ENCODE results near the gene LCN2. TPM values are rescaled to one million over a fixed set of nuclear protein-coding genes. Genes with fewer than 3 reads are reported as not detected.

LCN2 gene
- total RNA-seq, 1 experiment from 2014 or later = 153 TPM

DNA sequence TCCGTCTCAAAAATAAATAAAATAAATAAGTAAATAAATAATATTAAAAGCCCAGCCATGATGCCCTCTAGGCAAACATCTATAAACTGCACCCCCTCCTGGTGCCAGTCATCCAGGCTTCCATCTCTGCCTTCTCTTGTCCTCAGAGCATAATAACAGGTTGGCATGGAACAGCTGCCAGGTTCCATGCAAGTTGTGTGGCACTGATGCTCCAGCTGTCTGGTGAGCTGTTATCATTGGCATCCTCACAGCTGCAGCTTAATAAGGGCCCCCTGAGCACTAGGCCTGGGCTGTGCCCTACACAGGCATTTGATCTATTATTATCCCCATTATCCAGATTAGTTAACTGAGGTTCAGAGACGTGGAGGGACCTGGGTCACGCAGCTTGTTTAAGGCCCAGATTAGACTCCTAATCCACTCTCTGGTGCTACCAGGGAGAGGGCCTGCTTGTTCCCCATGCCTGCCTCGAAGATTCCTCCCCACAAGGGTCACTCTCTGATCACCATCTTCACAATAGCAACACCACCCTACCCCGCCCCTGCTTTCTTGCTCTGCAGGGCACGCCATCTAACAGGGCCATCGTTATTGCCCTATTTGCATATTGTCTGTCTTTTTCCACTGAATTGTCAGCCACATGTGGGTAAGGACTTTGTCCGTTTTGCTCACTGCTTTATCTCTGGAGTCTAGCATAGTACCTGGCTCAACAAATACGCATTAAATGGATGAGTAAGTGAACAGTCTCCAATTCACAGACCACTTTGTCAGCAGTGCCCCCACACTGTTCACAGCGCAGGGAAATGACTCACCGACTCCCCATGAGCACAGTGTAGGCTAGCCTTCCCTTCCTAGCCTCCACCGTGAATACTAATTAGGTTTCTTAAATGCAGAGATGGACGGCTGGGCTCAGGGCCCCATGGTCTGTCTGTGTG lies 52.5 kb downstream of the LCN2 start:
- Histone ChIP-seq H3F3A (ENCODE audit: low read length, unreplicated experiment) (no peaks in the 10 kb centered on the region), H3K36me3 (ENCODE audit: low read depth, low read length) (no peaks in the 10 kb centered on the region), H3K9me2 (replicated peaks; ENCODE audit: low read length) (no peaks in the 10 kb centered on the region), H4K20me1 (ENCODE audit: low read length) (no peaks in the 10 kb centered on the region), H3K27ac (ENCODE audit: low read length) (no peak overlapping the region), H3K27me3 (ENCODE audit: low read length) (no peaks in the 10 kb centered on the region), H3K9me3 (ENCODE audit: low read length) (no peaks in the 10 kb centered on the region), H3K4me1 (ENCODE audit: insufficient read depth, low read length) (peaks cover 5% of the 10 kb centered on the region; the same call in 1 of the 2 replicates), H3K4me2 (ENCODE audit: low read length) (no peak overlapping the region), H3K79me2 (ENCODE audit: low read length) (peaks cover 12% of the 10 kb centered on the region; the same call in 1 of the 2 replicates), H2AFZ (ENCODE audit: low read length) (no peak overlapping the region), H3K4me3 (ENCODE audit: low read length) (no peak overlapping the region), H3K9ac (ENCODE audit: low read length) (no peak overlapping the region)
- ATAC-seq = no peak
- TF ChIP-seq, protein P1, sequence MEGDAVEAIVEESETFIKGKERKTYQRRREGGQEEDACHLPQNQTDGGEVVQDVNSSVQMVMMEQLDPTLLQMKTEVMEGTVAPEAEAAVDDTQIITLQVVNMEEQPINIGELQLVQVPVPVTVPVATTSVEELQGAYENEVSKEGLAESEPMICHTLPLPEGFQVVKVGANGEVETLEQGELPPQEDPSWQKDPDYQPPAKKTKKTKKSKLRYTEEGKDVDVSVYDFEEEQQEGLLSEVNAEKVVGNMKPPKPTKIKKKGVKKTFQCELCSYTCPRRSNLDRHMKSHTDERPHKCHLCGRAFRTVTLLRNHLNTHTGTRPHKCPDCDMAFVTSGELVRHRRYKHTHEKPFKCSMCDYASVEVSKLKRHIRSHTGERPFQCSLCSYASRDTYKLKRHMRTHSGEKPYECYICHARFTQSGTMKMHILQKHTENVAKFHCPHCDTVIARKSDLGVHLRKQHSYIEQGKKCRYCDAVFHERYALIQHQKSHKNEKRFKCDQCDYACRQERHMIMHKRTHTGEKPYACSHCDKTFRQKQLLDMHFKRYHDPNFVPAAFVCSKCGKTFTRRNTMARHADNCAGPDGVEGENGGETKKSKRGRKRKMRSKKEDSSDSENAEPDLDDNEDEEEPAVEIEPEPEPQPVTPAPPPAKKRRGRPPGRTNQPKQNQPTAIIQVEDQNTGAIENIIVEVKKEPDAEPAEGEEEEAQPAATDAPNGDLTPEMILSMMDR (conservative IDR thresholded peaks at IDR 0.05; ENCODE audit: low read depth, low read length) = no peak
- TF ChIP-seq EZH2phosphoT487 (IDR thresholded peaks at IDR 0.05; ENCODE audit: borderline replicate concordance, low read length) (no peak), EZH2 (IDR thresholded peaks at IDR 0.05; ENCODE audit: low read length, unreplicated experiment) (no peak)
- DNase-seq = no peak
- ChIA-PET POLR2A (ENCODE audit: unreplicated experiment) (no interaction called here), CTCF (no interaction called here)
- intact Hi-C loops (cut with micrococcal nuclease) = loop anchor here (5.0 to 10.0 kb wide), 2 partner anchors 53 to 76 kb away; partner anchors contain the start of genes GOLGA2 and SWI5
- no TSS peak for BruUV-seq (replicated peaks)

DNA sequence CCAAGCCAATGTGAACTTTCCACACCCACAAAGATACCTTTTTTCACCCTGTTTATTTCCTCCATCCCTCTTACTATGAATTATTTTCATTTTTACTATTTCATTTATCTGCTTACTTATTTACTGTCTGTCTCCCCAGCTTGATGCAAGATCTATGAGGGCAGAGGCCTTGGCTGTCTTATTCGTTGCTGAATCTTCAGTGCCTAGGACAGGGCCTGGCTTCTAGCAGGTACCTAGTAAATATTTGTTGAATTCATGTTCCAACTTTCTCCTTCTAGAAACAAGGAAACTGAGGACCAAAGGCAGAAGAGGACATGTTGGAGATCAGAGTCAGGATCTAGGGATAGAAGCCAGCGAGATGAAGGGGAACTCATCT lies 53.4 kb downstream of the LCN2 start:
- Histone ChIP-seq H3K4me2 (ENCODE audit: low read length) (peak overlapping the region; percentile 96), H3K4me3 (ENCODE audit: low read length) (peak overlapping the region; percentile 81; the same call in 1 of the 2 replicates), H3K36me3 (ENCODE audit: low read depth, low read length) (no peaks in the 10 kb centered on the region), H3F3A (ENCODE audit: low read length, unreplicated experiment) (no peaks in the 10 kb centered on the region), H3K9me2 (replicated peaks; ENCODE audit: low read length) (no peaks in the 10 kb centered on the region), H3K9ac (ENCODE audit: low read length) (no peak overlapping the region), H3K79me2 (ENCODE audit: low read length) (peaks cover 12% of the 10 kb centered on the region; the same call in 1 of the 2 replicates), H4K20me1 (ENCODE audit: low read length) (no peaks in the 10 kb centered on the region), H3K27ac (ENCODE audit: low read length) (no peak overlapping the region), H3K27me3 (ENCODE audit: low read length) (no peaks in the 10 kb centered on the region), H2AFZ (ENCODE audit: low read length) (0 out of 2 replicates have a peak overlapping the region, but pooled peaks have one; percentile 24), H3K4me1 (ENCODE audit: insufficient read depth, low read length) (peaks cover 5% of the 10 kb centered on the region; the same call in 1 of the 2 replicates), H3K9me3 (ENCODE audit: low read length) (no peaks in the 10 kb centered on the region)
- ChIA-PET POLR2A (ENCODE audit: unreplicated experiment) (no interaction called here), CTCF (no interaction called here)
- intact Hi-C loops (cut with micrococcal nuclease) = loop anchor here (5.0 to 10.0 kb wide), 2 partner anchors 52 to 75 kb away; partner anchors contain the start of genes GOLGA2 and SWI5
- no peak for DNase-seq
- TF ChIP-seq EZH2 (IDR thresholded peaks at IDR 0.05; ENCODE audit: low read length, unreplicated experiment) (no peak), EZH2phosphoT487 (IDR thresholded peaks at IDR 0.05; ENCODE audit: borderline replicate concordance, low read length) (no peak)
- TF ChIP-seq, protein P1 (conservative IDR thresholded peaks at IDR 0.05; ENCODE audit: low read depth, low read length) = no peak
- no peak for ATAC-seq
- no TSS peak for BruUV-seq (replicated peaks)

Other genes with a start within 250 kb of the LCN2 start
- gene ST6GALNAC6, start 249.8 kb upstream of the LCN2 start, total RNA-seq (2014; rRNA removed) = 8.5 and 14.5 TPM in 2 replicates
- 26.9 and 27.8 TPM in 2 replicates for gene ST6GALNAC4, start 232.4 kb upstream of the LCN2 start, total RNA-seq (2014; rRNA removed)
- 5.1 and 5.4 TPM in 2 replicates for gene PIP5KL1, start 218.7 kb upstream of the LCN2 start, total RNA-seq (2014; rRNA removed)
- 32.0 and 33.0 TPM in 2 replicates for gene DPM2, start 211.6 kb upstream of the LCN2 start, total RNA-seq (2014; rRNA removed)
- 10.8 and 26.1 TPM in 2 replicates for gene EEIG1, start 168.5 kb upstream of the LCN2 start, total RNA-seq (2014; rRNA removed)
- gene NAIF1, start 82.1 kb upstream of the LCN2 start, total RNA-seq (2014; rRNA removed) = 8.4 and 11.1 TPM in 2 replicates
- gene SLC25A25, start 81.2 kb upstream of the LCN2 start, total RNA-seq (2014; rRNA removed) = 25.2 and 37.0 TPM in 2 replicates
- gene PTGES2, start 21.7 kb upstream of the LCN2 start, total RNA-seq (2014; rRNA removed) = 250 and 258 TPM in 2 replicates
- 158 and 171 TPM in 2 replicates for gene BBLN, start 10.8 kb downstream of the LCN2 start, total RNA-seq (2014; rRNA removed)
- gene CIZ1, start 42.1 kb downstream of the LCN2 start, total RNA-seq (2014; rRNA removed) = 46.1 and 67.7 TPM in 2 replicates
- gene DNM1, start 53.9 kb downstream of the LCN2 start, total RNA-seq (2014; rRNA removed) = 24.1 and 36.4 TPM in 2 replicates
- gene GOLGA2, start 126.6 kb downstream of the LCN2 start, total RNA-seq (2014; rRNA removed) = 60.5 and 86.1 TPM in 2 replicates
- gene SWI5, start 126.8 kb downstream of the LCN2 start, total RNA-seq (2014; rRNA removed) = 63.1 and 66.8 TPM in 2 replicates
- gene TRUB2, start 173.0 kb downstream of the LCN2 start, total RNA-seq (2014; rRNA removed) = 24.9 and 32.2 TPM in 2 replicates
- gene COQ4, start 173.4 kb downstream of the LCN2 start, total RNA-seq (2014; rRNA removed) = 28.1 and 31.3 TPM in 2 replicates
- 39.1 and 41.1 TPM in 2 replicates for gene SLC27A4, start 191.1 kb downstream of the LCN2 start, total RNA-seq (2014; rRNA removed)
- gene URM1, start 221.9 kb downstream of the LCN2 start, total RNA-seq (2014; rRNA removed) = 29.1 and 35.7 TPM in 2 replicates

All from PC-3 (cell line).